Caki2 (cell line): ENCODE measurements around the gene ZBTB25. TPM values are rescaled to one million over a fixed set of nuclear protein-coding genes. Genes with fewer than 3 reads are reported as not detected.

ENCODE experiments used
- DNase-seq: peaks from one replicate; pipeline ENCODE4 v3.0.0-alpha.2; 2015; ENCODE audit warnings: low read depth
- in situ Hi-C: cut with HindIII; loops from 2 replicates; pipeline ENCODE4 v1.10.0; 2016; ENCODE audit warnings: low sequenced_read_pairs, low pct_unique_long_range_greater_than_20kb, mixed read lengths
- total RNA-seq: library from RNA; depleted of rRNA; stranded (reverse); fragments of >200 nt; shearing (Covaris generic); gene quantifications from 2 replicates; pipeline ENCODE4 v1.2.3, GENCODE V29; 2014; ENCODE audit warnings: low replicate concordance

ZBTB25 gene
- total RNA-seq, 1 experiment from 2014 or later: 0.74 TPM

DNA sequence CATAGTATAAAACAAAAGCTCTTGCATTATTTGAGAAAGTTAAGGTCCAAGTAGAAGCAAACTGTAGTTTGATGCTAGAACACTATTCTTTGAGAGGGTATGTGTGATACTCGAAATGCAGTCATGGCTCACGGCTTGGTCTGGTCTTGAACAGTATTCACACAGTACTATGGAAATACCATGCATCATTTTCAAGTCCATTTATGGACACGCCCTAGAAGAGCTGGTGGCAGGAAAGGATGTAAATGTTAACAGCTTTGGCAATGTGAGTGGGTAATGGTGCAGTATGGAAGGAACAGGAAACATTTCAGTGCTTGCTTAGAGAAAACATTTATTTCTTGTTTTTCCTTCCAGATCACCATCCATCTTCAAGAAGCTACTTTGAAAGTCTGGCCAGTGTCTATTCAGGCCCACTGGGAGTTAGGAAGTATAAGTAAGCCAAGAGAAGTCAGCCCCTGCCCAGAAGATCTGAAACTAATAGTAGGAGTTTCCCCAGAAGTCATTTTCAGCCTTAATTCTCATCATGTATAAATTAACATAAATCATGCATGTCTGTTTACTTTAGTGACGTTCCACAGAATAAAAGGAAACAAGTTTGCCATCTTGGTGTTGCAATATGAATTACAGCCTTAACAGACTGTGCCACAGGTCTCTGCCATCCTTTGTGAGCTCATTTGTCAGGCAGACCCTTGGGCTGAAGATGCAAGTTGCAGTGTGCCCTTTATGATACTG is 44.1 kb downstream of the ZBTB25 start:
- in situ Hi-C loops: no loop called here
- DNase-seq: no peak

DNA sequence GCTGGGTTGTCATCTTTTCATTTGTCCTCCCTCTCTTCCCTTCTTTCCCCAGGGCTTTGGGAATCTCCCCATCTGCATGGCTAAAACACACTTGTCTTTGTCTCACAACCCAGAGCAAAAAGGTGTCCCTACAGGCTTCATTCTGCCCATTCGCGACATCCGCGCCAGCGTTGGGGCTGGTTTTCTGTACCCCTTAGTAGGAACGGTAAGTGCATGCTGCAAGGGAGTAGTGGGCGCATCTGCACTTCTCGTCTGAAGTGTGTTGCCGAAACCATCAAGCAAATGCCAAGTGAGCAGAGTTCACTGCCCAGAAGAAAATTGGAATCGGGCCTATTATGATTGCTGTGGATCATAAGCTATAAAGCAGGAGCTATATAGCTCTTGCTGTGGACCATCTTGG is 49.0 kb downstream of the ZBTB25 start:
- no peak for DNase-seq
- in situ Hi-C loops: no loop called here

- in situ Hi-C loops: no loop called here
- DNase-seq: no peak
Measured at GRCh38 chr14:64450255-64450654, 53.4 kb downstream of the ZBTB25 start.

DNA sequence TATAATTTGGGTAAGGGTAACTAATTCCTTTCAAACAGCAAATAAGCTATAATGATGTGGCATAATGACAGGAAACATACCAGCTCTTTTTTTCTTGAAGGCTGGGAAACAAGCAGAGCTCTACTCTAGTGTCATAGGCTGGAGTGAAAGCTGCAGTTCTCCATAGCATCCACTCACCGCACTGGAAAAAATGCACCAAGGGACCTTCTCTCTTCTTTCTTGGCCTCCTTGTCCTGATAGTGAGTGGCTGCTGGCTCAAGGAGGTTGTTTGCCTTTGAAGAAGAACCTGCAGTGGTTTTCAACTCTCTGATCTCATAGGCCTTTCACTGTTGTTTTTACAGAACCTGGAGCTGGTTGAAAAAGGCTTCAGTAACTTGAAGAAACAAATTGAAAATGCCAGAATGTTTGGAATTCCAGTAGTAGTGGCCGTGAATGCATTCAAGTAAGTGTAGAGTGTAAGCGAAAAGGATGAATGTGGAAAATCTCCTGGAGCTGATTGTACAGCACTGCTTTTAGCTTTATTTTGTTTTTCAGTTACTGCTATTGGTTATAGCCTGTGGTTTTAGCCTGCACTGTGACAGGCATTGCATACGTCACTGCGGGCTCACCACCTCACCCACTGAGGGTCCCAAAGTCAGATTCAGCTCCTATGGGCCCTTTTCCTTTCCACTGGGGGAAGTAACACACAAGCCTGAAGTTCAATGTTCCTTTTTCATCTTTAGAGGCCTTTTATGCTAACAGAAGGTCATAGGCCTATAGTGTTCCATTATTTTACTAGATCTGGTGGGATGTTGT is 55.6 kb downstream of the ZBTB25 start:
- in situ Hi-C loops: no loop called here
- no peak for DNase-seq

DNA sequence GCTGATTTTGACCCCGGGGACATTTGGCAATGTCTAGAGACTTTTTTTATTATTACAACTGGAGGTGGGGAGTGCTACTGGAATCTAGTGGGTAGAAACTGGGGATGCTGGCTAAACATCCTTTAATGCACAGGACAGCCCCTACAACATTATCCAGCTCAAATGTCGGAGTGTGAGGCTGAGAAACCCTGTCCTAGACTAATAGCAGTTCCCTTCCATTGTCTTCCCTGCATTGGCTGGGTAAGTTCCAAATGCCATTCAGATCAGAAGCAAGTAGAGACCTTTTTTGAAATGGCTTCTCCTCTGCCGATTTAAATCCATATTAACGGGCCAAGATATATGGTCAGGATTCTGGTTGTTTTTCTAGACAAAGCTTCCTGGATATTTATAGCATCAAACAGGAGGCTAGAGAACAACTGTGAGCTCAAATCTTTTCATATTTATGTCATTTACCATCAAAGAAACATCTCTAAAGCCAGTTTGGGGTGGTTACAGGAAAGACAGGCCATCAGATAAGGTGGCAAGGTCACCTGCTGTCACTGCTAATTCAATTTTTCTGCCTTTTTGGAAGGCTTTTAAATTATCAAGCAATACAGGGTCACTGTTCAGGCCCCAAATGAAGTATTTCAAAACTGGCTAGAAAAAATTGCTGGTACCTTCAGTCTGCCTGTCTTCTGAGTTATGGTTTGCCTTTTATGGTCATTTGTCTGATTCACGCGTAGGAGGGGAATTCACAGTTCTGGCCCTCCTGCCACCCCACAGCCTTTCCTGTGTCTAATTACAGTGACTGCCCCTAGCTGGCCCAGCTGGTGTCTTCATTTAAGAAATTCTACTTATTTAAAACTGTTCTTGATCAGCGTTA is 58.4 kb downstream of the ZBTB25 start:
- in situ Hi-C loops: no loop called here
- DNase-seq: peak; percentile 49

DNA sequence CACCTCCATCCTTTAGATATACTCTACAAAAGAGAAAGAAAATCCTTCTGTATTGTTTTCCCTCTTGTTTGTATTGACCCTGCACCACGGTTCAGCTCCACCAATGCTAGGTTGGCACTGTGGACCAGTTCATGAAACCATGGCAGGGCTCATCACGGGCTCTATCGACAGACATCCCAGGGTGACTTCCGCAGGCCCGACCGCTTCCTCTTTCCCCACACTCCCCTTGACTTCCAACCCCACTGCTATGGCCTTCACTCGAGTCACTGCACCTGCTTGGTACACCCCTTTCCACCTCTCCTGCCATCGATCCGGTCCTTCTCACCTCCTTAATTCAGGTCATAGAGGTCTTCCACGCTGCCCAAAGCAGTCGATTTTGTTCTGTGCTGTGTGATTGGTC is 59.5 kb downstream of the ZBTB25 start:
- no peak for DNase-seq
- in situ Hi-C loops: no loop called here

DNA sequence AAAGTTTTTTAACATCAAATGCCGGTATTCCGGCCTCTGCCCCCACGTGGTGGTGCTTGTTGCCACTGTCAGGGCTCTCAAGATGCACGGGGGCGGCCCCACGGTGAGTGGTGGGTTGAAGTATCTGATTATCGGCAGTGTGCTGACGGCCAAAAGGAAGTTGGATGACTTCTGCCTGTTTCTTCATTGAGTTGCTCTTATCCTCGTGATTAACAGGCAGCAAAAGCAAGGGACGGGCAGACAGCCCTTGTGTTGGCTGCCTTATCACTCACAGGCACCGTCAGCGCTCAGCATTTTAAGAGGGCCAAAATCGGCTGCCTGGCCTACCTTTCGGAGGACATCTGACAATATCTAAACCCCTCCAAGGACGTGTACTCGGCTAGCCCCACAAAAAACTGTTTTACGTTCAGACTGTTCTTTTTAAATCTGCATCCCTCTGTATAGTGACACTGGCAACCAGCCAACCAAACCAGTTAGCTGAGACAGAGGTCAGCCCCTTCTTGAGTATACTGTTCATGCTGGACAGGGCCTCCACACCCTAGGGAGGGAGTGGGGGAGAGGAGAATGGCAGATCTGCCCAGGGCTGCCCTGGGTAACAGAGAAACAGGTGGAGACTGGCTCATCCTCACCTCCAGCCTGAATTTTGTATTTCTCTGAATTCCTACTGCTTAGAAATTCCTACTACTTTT is 61.2 kb downstream of the ZBTB25 start:
- DNase-seq: peak; percentile 16
- in situ Hi-C loops: no loop called here

- DNase-seq: no peak
- in situ Hi-C loops: no loop called here
Measured at GRCh38 chr14:64440494-64440893, 63.1 kb downstream of the ZBTB25 start.

- in situ Hi-C loops: no loop called here
- no peak for DNase-seq
Measured at GRCh38 chr14:64439141-64439540, 64.5 kb downstream of the ZBTB25 start.

GRCh38 chr14:64438181-64438841 is 65.3 kb downstream of the ZBTB25 start:
- DNase-seq: peak; percentile 94
- in situ Hi-C loops: no loop called here

- in situ Hi-C loops: no loop called here
- no peak for DNase-seq
Measured at GRCh38 chr14:64434528-64434927, 69.1 kb downstream of the ZBTB25 start.

GRCh38 chr14:64423987-64424386 is 79.7 kb downstream of the ZBTB25 start:
- in situ Hi-C loops: no loop called here
- DNase-seq: no peak

- DNase-seq: no peak
- in situ Hi-C loops: no loop called here
Measured at GRCh38 chr14:64422756-64423155, 80.9 kb downstream of the ZBTB25 start.

GRCh38 chr14:64422005-64422404 is 81.6 kb downstream of the ZBTB25 start:
- in situ Hi-C loops: no loop called here
- DNase-seq: no peak

DNA sequence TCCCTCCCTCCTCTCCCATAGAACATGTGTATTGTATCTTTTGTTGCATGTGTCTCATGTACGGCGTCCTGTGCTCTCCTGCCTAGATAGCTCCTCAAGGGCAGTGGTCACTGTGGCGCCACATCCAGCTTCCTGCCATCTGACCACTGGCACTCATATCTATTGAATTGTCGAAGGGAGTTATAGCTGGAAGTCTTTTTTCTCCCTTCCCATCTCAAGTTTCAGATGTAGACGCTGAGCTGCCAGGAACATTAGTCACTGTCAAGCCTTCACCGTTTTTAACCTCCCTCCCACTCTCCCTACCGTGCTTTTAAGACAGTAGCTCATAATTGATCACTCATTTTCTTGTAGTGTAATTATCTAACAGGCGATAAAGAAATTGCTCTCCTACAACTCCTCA is 82.5 kb downstream of the ZBTB25 start:
- DNase-seq: peak; percentile 44
- in situ Hi-C loops: no loop called here

- in situ Hi-C loops: no loop called here
- DNase-seq: no peak
Measured at GRCh38 chr14:64419003-64419402, 84.6 kb downstream of the ZBTB25 start.

- no peak for DNase-seq
- in situ Hi-C loops: no loop called here
Measured at GRCh38 chr14:64417771-64418125, 85.9 kb downstream of the ZBTB25 start.
